CD4-positive, alpha-beta T cell treated with Interleukin-6 at 100 ng/mL for 8 hours (primary cell): Measurements from ENCODE around the gene SYP.

Experiments
- DNase-seq: peaks from one replicate; pipeline ENCODE4 v3.0.0-alpha.2; 2020; ENCODE audit warnings: mixed read lengths, low spot score

SYP gene

GRCh38 chrX:49220100-49220499 is 20.1 kb upstream of the SYP start:
- DNase-seq = no peak

GRCh38 chrX:49214996-49215526 is 15.1 kb upstream of the SYP start:
- DNase-seq = no peak

- no peak for DNase-seq
Measured at GRCh38 chrX:49214416-49214815, 14.4 kb upstream of the SYP start.

- no peak for DNase-seq
Measured at GRCh38 chrX:49212861-49213260, 12.9 kb upstream of the SYP start.

- no peak for DNase-seq
Measured at GRCh38 chrX:49212209-49212608, 12.2 kb upstream of the SYP start.

- no peak for DNase-seq
Measured at GRCh38 chrX:49211074-49211473, 11.1 kb upstream of the SYP start.

GRCh38 chrX:49210406-49210805 is 10.4 kb upstream of the SYP start:
- DNase-seq = no peak

GRCh38 chrX:49209434-49210251 is 9.7 kb upstream of the SYP start:
- DNase-seq = no peak

GRCh38 chrX:49208399-49208798 is 8.4 kb upstream of the SYP start:
- DNase-seq = no peak

GRCh38 chrX:49206543-49206942 is 6.5 kb upstream of the SYP start:
- no peak for DNase-seq

GRCh38 chrX:49205443-49205842 is 5.5 kb upstream of the SYP start:
- no peak for DNase-seq

- no peak for DNase-seq
Measured at GRCh38 chrX:49204709-49205108, 4.7 kb upstream of the SYP start.

- no peak for DNase-seq
Measured at GRCh38 chrX:49204017-49204416, 4.0 kb upstream of the SYP start.

- DNase-seq = no peak
Measured at GRCh38 chrX:49203536-49203935, 3.5 kb upstream of the SYP start.

- no peak for DNase-seq
Measured at GRCh38 chrX:49202022-49202421, 2.0 kb upstream of the SYP start.

- no peak for DNase-seq
Measured at GRCh38 chrX:49199315-49199595, 738 bp downstream of the SYP start.

GRCh38 chrX:49198540-49199314 is 1.3 kb downstream of the SYP start:
- no peak for DNase-seq

GRCh38 chrX:49197543-49198087 is 2.4 kb downstream of the SYP start:
- no peak for DNase-seq

- DNase-seq = no peak
Measured at GRCh38 chrX:49193542-49193964, 6.4 kb downstream of the SYP start.

GRCh38 chrX:49192722-49193328 is 7.2 kb downstream of the SYP start:
- peak; percentile 28 for DNase-seq

GRCh38 chrX:49191574-49192011 is 8.4 kb downstream of the SYP start:
- DNase-seq = no peak

GRCh38 chrX:49190821-49191573 is 9.0 kb downstream of the SYP start:
- peak; percentile 93 for DNase-seq
